H1 (cell line): Measurements from ENCODE around the gene ACAP2. TPM values are rescaled to one million over a fixed set of nuclear protein-coding genes. Genes with fewer than 3 reads are reported as not detected.
A peak's percentile ranks its signal among the peaks of the same experiment; 100 is the strongest.

ENCODE experiments used
- CTCF ChIA-PET: fragments of 300-600 bp; sonication (Branson Sonifier 250); formaldehyde crosslinking; loops from one replicate; lab custom pipeline; 2021; ENCODE audit not compliant: partially characterized antibody; lab: Charles Lee
- POLR2A ChIA-PET: fragments of 300-600 bp; sonication (Branson Sonifier 250); formaldehyde crosslinking; loops from one replicate; lab custom pipeline; 2021; ENCODE audit warnings: inconsistent platforms; ENCODE audit not compliant: partially characterized antibody; lab: Charles Lee
- DNase-seq, 2 experiments: peaks; one replicate each; pipeline versions ENCODE4 v3.0.0 to v3.0.0-alpha.2; 2010 to 2022; ENCODE audit warnings: low spot score in 2 of 2, low read depth in 1 of 2, mixed read lengths in 1 of 2
- FAIRE-seq: peaks from 2 replicates; lab custom pipeline; 2011; peaks lifted over from hg19 to GRCh38; lab: Jason Lieb, UNC
- H2AFZ ChIP-seq: 2 replicates; pipeline ENCODE4 v1.8.1; 2012; ENCODE audit warnings: low read length, inconsistent platforms
- H2AK5ac ChIP-seq: 2 replicates; pipeline ENCODE4 v1.6.1; 2013; ENCODE audit warnings: low read depth, low read length
- H2BK120ac ChIP-seq: replicated peaks from 2 replicates; pipeline ENCODE3; 2013; ENCODE audit warnings: low read depth, low read length, inconsistent platforms
- H2BK12ac ChIP-seq: 2 replicates; pipeline ENCODE4 v1.6.1; 2013; ENCODE audit warnings: low read depth, low read length
- H2BK15ac ChIP-seq: 2 replicates; pipeline ENCODE4 v1.6.1; 2013; ENCODE audit warnings: low read length
- H2BK20ac ChIP-seq: 2 replicates; pipeline ENCODE4 v1.6.1; 2013; ENCODE audit warnings: low read length
- H2BK5ac ChIP-seq: 2 replicates; pipeline ENCODE4 v1.6.1; 2013; ENCODE audit warnings: low read depth, low read length
- H3K14ac ChIP-seq: 2 replicates; pipeline ENCODE4 v1.6.1; 2013; ENCODE audit warnings: inconsistent platforms; ENCODE audit not compliant: insufficient read length
- H3K18ac ChIP-seq: 2 replicates; pipeline ENCODE4 v1.6.1; 2013; ENCODE audit warnings: low read length; ENCODE audit errors: extremely low read depth
- H3K23ac ChIP-seq: 2 replicates; pipeline ENCODE4 v1.6.1; 2013; ENCODE audit warnings: inconsistent platforms; ENCODE audit not compliant: insufficient read length
- H3K23me2 ChIP-seq: 2 replicates; pipeline ENCODE4 v1.6.1; 2013; ENCODE audit warnings: low read depth, low read length
- H3K27ac ChIP-seq: 2 replicates; pipeline ENCODE4 v1.6.1; 2011; ENCODE audit warnings: low read depth, low read length, inconsistent platforms
- H3K27me3 ChIP-seq, 4 experiments: replicated peaks in 1 of 4; 1 replicate in 1 of 4; 2 replicates in 3 of 4; pipeline versions ENCODE4 v1.6.1 to v1.8.1; 2011 to 2013; ENCODE audit warnings: low read length in 3 of 4, mild to moderate bottlenecking in 3 of 4, inconsistent platforms in 2 of 4, mixed read lengths in 2 of 4, moderate library complexity in 1 of 4; ENCODE audit not compliant: control insufficient read depth in 3 of 4, insufficient read depth in 3 of 4; ENCODE audit errors: extremely low read depth in 1 of 4
- H3K36me3 ChIP-seq, 4 experiments: 2 replicates each; pipeline versions ENCODE4 v1.6.1 to v1.8.1; 2011 to 2013; ENCODE audit warnings: mild to moderate bottlenecking in 4 of 4, low read length in 3 of 4, moderate library complexity in 2 of 4, control low read depth in 1 of 4, inconsistent platforms in 1 of 4; ENCODE audit not compliant: insufficient read depth in 4 of 4, control insufficient read depth in 2 of 4
- H3K4ac ChIP-seq: replicated peaks from 2 replicates; pipeline ENCODE3; 2013; ENCODE audit warnings: low read length, low read depth, mixed read lengths, inconsistent platforms; ENCODE audit not compliant: insufficient read length
- H3K4me1 ChIP-seq, 4 experiments: replicated peaks in 1 of 4; 1 replicate in 1 of 4; 2 replicates in 3 of 4; pipeline versions ENCODE4 v1.6.1 to v1.8.1; 2011 to 2013; ENCODE audit warnings: low read length in 3 of 4, inconsistent platforms in 2 of 4, mixed read lengths in 1 of 4; ENCODE audit not compliant: insufficient read depth in 4 of 4, control insufficient read depth in 3 of 4
- H3K4me2 ChIP-seq, 2 experiments: 2 replicates each; pipeline versions ENCODE4 v1.6.1 to v1.8.1; 2011 to 2013; ENCODE audit warnings: low read depth in 2 of 2, low read length in 2 of 2, control low read depth in 1 of 2, inconsistent platforms in 1 of 2, mild to moderate bottlenecking in 1 of 2; ENCODE audit not compliant: insufficient read depth in 1 of 2
- H3K4me3 ChIP-seq, 4 experiments: fragments of 200-600, 300-600 bp in 1 of 4; sonication (generic), shearing (Covaris generic), sonication (Bioruptor Twin) in 1 of 4; 2 replicates each; pipeline versions ENCODE4 v1.5.1 to v1.8.1; 2011 to 2016; ENCODE audit warnings: low read length in 4 of 4, low read depth in 3 of 4, control low read depth in 2 of 4, inconsistent platforms in 2 of 4, mild to moderate bottlenecking in 2 of 4, mixed read lengths in 1 of 4, moderate library complexity in 1 of 4; ENCODE audit not compliant: insufficient read depth in 2 of 4; ENCODE audit errors: extremely low read depth in 1 of 4
- H3K56ac ChIP-seq: replicated peaks from 2 replicates; pipeline ENCODE3; 2013; ENCODE audit warnings: low read depth, mild to moderate bottlenecking, mixed read lengths, low read length, inconsistent platforms; ENCODE audit not compliant: insufficient read length
- H3K79me1 ChIP-seq: 2 replicates; pipeline ENCODE4 v1.6.1; 2013; ENCODE audit warnings: low read depth, low read length, control low read depth
- H3K79me2 ChIP-seq, 2 experiments: 2 replicates each; pipeline versions ENCODE4 v1.6.1 to v1.8.1; 2012 to 2013; ENCODE audit warnings: low read length in 2 of 2, mild to moderate bottlenecking in 2 of 2, inconsistent platforms in 1 of 2; ENCODE audit not compliant: insufficient read depth in 2 of 2, control insufficient read depth in 1 of 2
- H3K9ac ChIP-seq, 4 experiments: replicated peaks in 1 of 4; 1 replicate in 1 of 4; 2 replicates in 3 of 4; pipeline versions ENCODE4 v1.6.1 to v1.8.1; 2011 to 2013; ENCODE audit warnings: low read depth in 3 of 4, low read length in 3 of 4, control low read depth in 2 of 4, mild to moderate bottlenecking in 2 of 4, moderate library complexity in 2 of 4, inconsistent platforms in 1 of 4; ENCODE audit errors: extremely low read depth in 1 of 4
- H3K9me3 ChIP-seq, 2 experiments: 2 replicates each; pipeline versions ENCODE4 v1.6.1 to v1.8.1; 2012 to 2013; ENCODE audit warnings: mild to moderate bottlenecking in 2 of 2, moderate library complexity in 2 of 2, control low read depth in 1 of 2, inconsistent platforms in 1 of 2, low read depth in 1 of 2, low read length in 1 of 2, mixed read lengths in 1 of 2; ENCODE audit not compliant: insufficient read depth in 2 of 2
- H4K20me1 ChIP-seq, 2 experiments: replicated peaks in 1 of 2; 2 replicates each; pipeline versions ENCODE3 to v1.8.1; 2011 to 2013; ENCODE audit warnings: inconsistent platforms in 2 of 2, low read length in 2 of 2, mild to moderate bottlenecking in 1 of 2; ENCODE audit not compliant: insufficient read depth in 2 of 2, control insufficient read depth in 1 of 2
- H4K5ac ChIP-seq: 2 replicates; pipeline ENCODE4 v1.6.1; 2013; ENCODE audit warnings: low read length, low read depth, mixed read lengths, inconsistent platforms; ENCODE audit not compliant: insufficient read length
- H4K8ac ChIP-seq: 2 replicates; pipeline ENCODE4 v1.8.0; 2013; ENCODE audit warnings: mild to moderate bottlenecking, moderate library complexity, low read length, inconsistent platforms; ENCODE audit not compliant: insufficient read depth; ENCODE audit errors: extremely low read depth
- H4K91ac ChIP-seq: replicated peaks from 2 replicates; pipeline ENCODE3; 2013; ENCODE audit warnings: low read length, mixed read lengths, inconsistent platforms; ENCODE audit not compliant: insufficient read length
- CBX8 ChIP-seq: fragments of 300-800, 300-1000 bp; sonication (generic); IDR thresholded peaks from 2 replicates; pipeline ENCODE4 v1.7.1; 2016; ENCODE audit warnings: low read depth, low read length, borderline replicate concordance
- CHD2 ChIP-seq: IDR thresholded peaks from 2 replicates; pipeline ENCODE4 v1.6.1; 2012; ENCODE audit warnings: low read length, improper control_type of control experiment
- CTBP2 ChIP-seq: IDR thresholded peaks from 2 replicates; pipeline ENCODE4 v1.7.0; 2011; ENCODE audit warnings: borderline replicate concordance, mild to moderate bottlenecking, moderate library complexity, mixed read lengths, low read length; ENCODE audit not compliant: insufficient read depth, insufficient read length
- HDAC2 ChIP-seq, 2 experiments: fragments of 300-600 bp in 1 of 2; sonication (generic) in 1 of 2; IDR thresholded peaks; 2 replicates each; pipeline ENCODE4 v1.6.1; 2011 to 2012; ENCODE audit warnings: low read depth in 2 of 2, low read length in 2 of 2, mild to moderate bottlenecking in 2 of 2, moderate library complexity in 2 of 2, borderline replicate concordance in 1 of 2, inconsistent platforms in 1 of 2
- JUND ChIP-seq: IDR thresholded peaks from 2 replicates; pipeline ENCODE4 v1.6.1; 2011; ENCODE audit warnings: mild to moderate bottlenecking, improper control_type of control experiment, low read length
- PHF8 ChIP-seq: fragments of 200-600 bp; sonication (generic); conservative IDR thresholded peaks from 2 replicates; pipeline ENCODE4 v1.7.1; 2012; ENCODE audit warnings: low read depth, mild to moderate bottlenecking, inconsistent platforms, low read length, moderate library complexity
- RNF2 ChIP-seq: fragments of 200-900, 300-1000 bp; sonication (generic); IDR thresholded peaks from 2 replicates; pipeline ENCODE4 v1.7.1; 2016; ENCODE audit warnings: borderline replicate concordance, low read depth, mild to moderate bottlenecking, antibody characterized with exemption, low read length; ENCODE audit not compliant: poor library complexity, severe bottlenecking; ENCODE audit errors: missing control alignments
- SAP30 ChIP-seq: fragments of 300-600 bp; sonication (generic); IDR thresholded peaks from 2 replicates; pipeline ENCODE4 v1.7.1; 2012; ENCODE audit warnings: low read length, moderate library complexity, mild to moderate bottlenecking, inconsistent platforms; ENCODE audit not compliant: insufficient read depth, insufficient replicate concordance
- SP4 ChIP-seq: IDR thresholded peaks from 2 replicates; pipeline ENCODE4 v1.6.1; 2012; ENCODE audit warnings: low read length, inconsistent platforms
- TAF1 ChIP-seq: IDR thresholded peaks from 2 replicates; pipeline ENCODE4 v1.6.1; 2011; ENCODE audit warnings: mild to moderate bottlenecking, low read depth, low read length
- TAF7 ChIP-seq: optimal IDR thresholded peaks from 2 replicates; pipeline ENCODE3; 2011; ENCODE audit warnings: low read depth, mild to moderate bottlenecking, inconsistent platforms, low read length, moderate library complexity, borderline replicate concordance
- WGBS, 2 experiments: shearing (Covaris generic) in 1 of 2; methylation state at CpG; one replicate each; pipeline versions ENCODE4 v1.1.6 to v1.1.7; 2013 to 2015; ENCODE audit warnings: low lambda C conversion rate in 2 of 2, mixed read lengths in 2 of 2, inconsistent platforms in 1 of 2, low coverage in 1 of 2, missing lambda C conversion rate in 1 of 2; ENCODE audit not compliant: insufficient replicate concordance in 2 of 2, insufficient coverage in 1 of 2, insufficient read length in 1 of 2; ENCODE audit errors: extremely low coverage in 1 of 2, missing lambda C conversion rate in 1 of 2; 5-methylcytosine and 5-hydroxymethylcytosine counted together
- polyA plus RNA-seq, 7 experiments: library from polyadenylated mRNA; depleted of rRNA in 3 of 7; stranded (reverse) in 5 of 7; unstranded in 2 of 7; fragments of >200 nt in 5 of 7; fragments of 200-250 nt in 2 of 7; gene quantifications; 1 replicate in 5 of 7; 2 replicates in 1 of 7; 4 replicates in 1 of 7; pipeline versions ENCODE4 v1.2.1 to v1.2.3, GENCODE V29; 2011 to 2013; ENCODE audit warnings: missing spikeins in 2 of 7, mixed read lengths in 2 of 7
- total RNA-seq: library from RNA; stranded (reverse); fragmentation: NEBNext Ultra II Directional; extraction: Animal tissue kit (Norgen Biotek cat#: 25700); gene quantifications from 2 replicates; pipeline ENCODE4 v1.2.1, GENCODE V29; 2021

The ACAP2 gene
- total and polyA plus RNA-seq, 2 of the 8 experiments (the other 6 are each of a cell fraction or from before 2014, with no cell fraction given): 7.7 to 37.3 TPM

DNA sequence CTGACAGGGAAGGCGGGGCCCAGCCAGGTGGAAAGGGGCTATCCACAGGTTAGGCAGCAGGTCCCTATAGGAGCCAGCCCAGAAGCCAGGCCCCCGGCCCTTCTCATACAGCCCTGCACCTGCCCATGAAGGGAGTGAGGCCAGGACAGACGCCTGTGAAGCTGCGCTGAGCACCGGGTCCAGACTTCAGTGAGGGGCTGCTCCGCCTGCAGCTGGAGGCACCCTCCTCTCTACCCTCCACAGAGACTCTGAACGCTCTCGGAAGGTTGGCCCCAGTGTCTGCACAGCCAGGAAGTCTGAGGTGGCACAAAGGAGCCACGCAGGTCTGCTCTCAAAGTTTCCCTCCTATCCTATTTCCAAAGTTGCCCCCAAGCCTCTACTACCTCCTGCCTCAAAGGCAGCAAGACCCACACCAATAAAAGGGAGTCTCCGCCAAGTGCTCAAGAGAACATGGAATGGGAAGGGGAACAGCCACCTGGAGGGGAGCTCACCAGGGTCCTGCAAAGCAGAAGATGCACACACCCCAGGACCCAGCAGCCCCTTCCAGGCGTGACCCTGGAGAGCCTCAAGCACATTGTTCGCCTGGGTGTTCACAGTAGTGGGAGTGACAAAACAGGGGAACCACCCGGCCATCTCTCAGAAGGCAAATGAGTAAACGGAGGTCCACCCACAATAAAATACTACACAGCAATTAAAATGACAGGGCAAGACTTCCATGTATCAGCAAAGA is 191.3 kb downstream of the ACAP2 start:
- Histone ChIP-seq H2AFZ (no peak overlapping the region), H3K56ac (no peak overlapping the region), H3K27ac (no peak overlapping the region), H4K20me1 (peaks cover 7 to 18% of the 10 kb centered on the region in 2 experiments), H3K9me3 (no peaks in the 10 kb centered on the region; a peak in 1 of 4 replicates), H3K79me1 (peaks cover 28% of the 10 kb centered on the region), H2BK20ac (no peak overlapping the region), H3K4me3 (no peak overlapping the region), H3K9ac (no peak overlapping the region), H2AK5ac (no peak overlapping the region), H3K23ac (no peak overlapping the region), H4K91ac (no peak overlapping the region), H3K4ac (no peak overlapping the region), H3K23me2 (peaks cover 3% of the 10 kb centered on the region; the same call in 1 of the 2 replicates), H3K36me3 (no peaks in the 10 kb centered on the region), H2BK120ac (no peak overlapping the region), H3K27me3 (no peaks in the 10 kb centered on the region), H3K14ac (no peak overlapping the region), H3K4me1 (peaks cover 0 to 33% (median 21%) of the 10 kb centered on the region in 4 experiments; a peak in 6 of 7 replicates), H2BK15ac (no peak overlapping the region), H4K5ac (no peak overlapping the region), H2BK12ac (no peak overlapping the region; the same call in 1 of the 2 replicates), H3K18ac (no peak overlapping the region), H2BK5ac (no peak overlapping the region), H3K79me2 (peaks cover 0 to 95% of the 10 kb centered on the region in 2 experiments; a peak in 3 of 4 replicates), H3K4me2 (no peak overlapping the region; a peak in 1 of 4 replicates), H4K8ac (peak overlapping the region; percentile 11; the same call in 1 of the 2 replicates)
- 84% methylated on average over 14 of the region's 14 CpGs; no CpG with 5 or more reads in 1 of the 2 experiments for WGBS, 2 experiments
- ChIA-PET CTCF (interaction anchor here (0.9 to 1.3 kb wide), 3 partner anchors 9 to 67 kb away, joined by 3 read pairs; no protein-coding TSS in a partner anchor), POLR2A (no interaction called here)
- FAIRE-seq (no peak), DNase-seq (no peak)
- no peak for TF ChIP-seq CHD2
- TF ChIP-seq JUND: no peak
- no peak for TF ChIP-seq HDAC2 (IDR thresholded peaks at IDR 0.05; ENCODE audit: borderline replicate concordance in 1 of 2, low read depth in 2 of 2, low read length in 2 of 2)
- TF ChIP-seq CBX8: no peak
- no peak for TF ChIP-seq PHF8
- no peak for TF ChIP-seq TAF1
- no peak for TF ChIP-seq TAF7
- TF ChIP-seq CTBP2: no peak
- TF ChIP-seq SP4: no peak
- TF ChIP-seq RNF2: no peak
- TF ChIP-seq SAP30: no peak
